Kidney (tissue), 22 donors: ENCODE results near the gene NECAB2. TPM values are rescaled to one million over a fixed set of nuclear protein-coding genes. Genes with fewer than 3 reads are reported as not detected.

ENCODE experiments used
- DNase-seq, 5 donors: peaks; one replicate each; pipeline ENCODE4 v3.0.0-alpha.2; 2013 to 2020
- FAIRE-seq: peaks from 2 replicates; lab custom pipeline; 2012; peaks lifted over from hg19 to GRCh38; lab: Jason Lieb, UNC
- H3K27ac ChIP-seq, 2 donors: one replicate each; pipeline ENCODE4 v1.7.0; 2013; ENCODE audit warnings: low read depth in 2 of 2, low read length in 2 of 2, inconsistent platforms in 1 of 2
- H3K27me3 ChIP-seq: one replicate; pipeline ENCODE4 v1.7.1; 2013; ENCODE audit warnings: low read length, inconsistent platforms; ENCODE audit not compliant: control insufficient read depth, insufficient read depth
- H3K36me3 ChIP-seq, 3 donors: one replicate each; pipeline versions ENCODE4 v1.7.0 to v1.7.1; 2013; ENCODE audit warnings: low read length in 3 of 3, control low read depth in 1 of 3, inconsistent platforms in 1 of 3; ENCODE audit not compliant: insufficient read depth in 3 of 3, control insufficient read depth in 2 of 3
- H3K4me1 ChIP-seq, 3 donors: one replicate each; pipeline versions ENCODE4 v1.7.0 to v1.7.1; 2013; ENCODE audit warnings: low read length in 3 of 3, inconsistent platforms in 1 of 3, low read depth in 1 of 3; ENCODE audit not compliant: control insufficient read depth in 2 of 3, insufficient read depth in 2 of 3
- H3K4me3 ChIP-seq, 3 donors: one replicate each; pipeline versions ENCODE4 v1.7.0 to v1.8.1; 2013; ENCODE audit warnings: low read length in 3 of 3, control low read depth in 1 of 3, inconsistent platforms in 1 of 3
- H3K9ac ChIP-seq, 3 donors: one replicate each; pipeline versions ENCODE4 v1.7.0 to v1.7.1; 2013; ENCODE audit warnings: low read length in 3 of 3, control low read depth in 1 of 3, inconsistent platforms in 1 of 3
- H3K9me3 ChIP-seq, 3 donors: one replicate each; pipeline versions ENCODE4 v1.7.0 to v1.7.1; 2013; ENCODE audit warnings: low read length in 3 of 3, control low read depth in 1 of 3, inconsistent platforms in 1 of 3; ENCODE audit not compliant: control insufficient read depth in 2 of 3, insufficient read depth in 1 of 3
- intact Hi-C: fragments of 100-400 bp; cut with DNase I; formaldehyde crosslinking; loops from one replicate; pipeline ENCODE4 v1.11.1; 2022
- long read RNA-seq, 10 donors: library from polyadenylated mRNA in 1 of 10; unstranded in 1 of 10; transcript quantifications; one replicate each; pipeline ENCODE4 v2.0.0 and lab custom pipeline, GENCODE V29; 2021 to 2026
- polyA plus RNA-seq: library from polyadenylated mRNA; stranded (reverse); fragments of 350-450 nt; fragmentation: Illumina TruSeq; extraction: RNeasy Lipid Tissue Mini Kit (QIAGEN cat#74804); gene quantifications from one replicate; pipeline ENCODE4 v1.2.3, GENCODE V29; 2014; ENCODE audit warnings: low read depth, low replicate concordance; ENCODE audit not compliant: insufficient read depth
- total RNA-seq: library from RNA; stranded (reverse); fragmentation: NEBNext Ultra II Directional; extraction: Animal tissue kit (Norgen Biotek cat#: 25700); gene quantifications from one replicate; pipeline ENCODE4 v1.2.1, GENCODE V29; 2021
- TF ChIP-seq, protein P1 (sequence below): IDR thresholded peaks from 3 replicates; pipeline ENCODE4 v1.5.1; 2012; ENCODE audit warnings: mild to moderate bottlenecking, moderate library complexity, borderline replicate concordance; ENCODE audit not compliant: insufficient read depth; ENCODE audit errors: extremely low read depth
- donor health status: control.
- donor health status: control.
- donor health status: control.
- donor health status: control.
- donor health status: control.
- donor health status: DM: yes; HTN: yes; CAD: no.
- donor health status: Normal renal cell carcinoma (clear cell type).

The NECAB2 gene
- total RNA-seq = 0.82 TPM
- 47.0 TPM for polyA plus RNA-seq
- long read RNA-seq, donor 1 = 0 reads
- long read RNA-seq, donor 2 = 0 reads
- long read RNA-seq, donor 3 = 0 reads
- long read RNA-seq, donor 4 = 0 reads
- long read RNA-seq, donor 5 = 0 reads
- long read RNA-seq, donor 6 = 0 reads
- long read RNA-seq, donor 7 = 0 reads
- long read RNA-seq, donor 8 = 0 reads
- long read RNA-seq, donor 9, partial matches to known transcripts = 0 of 1 reads
- long read RNA-seq, donor 9, other reads (novel, unspliced or antisense) = 0 of 1 reads
- long read RNA-seq, donor 10 = 0 reads

GRCh38 chr16:83967838-83968305 is at the start of gene NECAB2:
Gene NECAB2, plus strand, starts transcription at chr16:83968244. Its CDS starts 405 bp downstream, at chr16:83968649.
- FAIRE-seq (no peak), DNase-seq (peak; percentile 51 to 78 (median 65))
- H3K9me3 ChIP-seq = no peaks in the 10 kb centered on the region
- H3K4me1 ChIP-seq = no peaks in the 10 kb centered on the region
- intact Hi-C loops = loop anchor here (10.0 kb wide), 1 partner anchor 87 kb away; no protein-coding TSS in a partner anchor
- H3K36me3 ChIP-seq = peaks cover 0 to 2% (median 0%) of the 10 kb centered on the region in 3 donors
- TF ChIP-seq, protein P1, sequence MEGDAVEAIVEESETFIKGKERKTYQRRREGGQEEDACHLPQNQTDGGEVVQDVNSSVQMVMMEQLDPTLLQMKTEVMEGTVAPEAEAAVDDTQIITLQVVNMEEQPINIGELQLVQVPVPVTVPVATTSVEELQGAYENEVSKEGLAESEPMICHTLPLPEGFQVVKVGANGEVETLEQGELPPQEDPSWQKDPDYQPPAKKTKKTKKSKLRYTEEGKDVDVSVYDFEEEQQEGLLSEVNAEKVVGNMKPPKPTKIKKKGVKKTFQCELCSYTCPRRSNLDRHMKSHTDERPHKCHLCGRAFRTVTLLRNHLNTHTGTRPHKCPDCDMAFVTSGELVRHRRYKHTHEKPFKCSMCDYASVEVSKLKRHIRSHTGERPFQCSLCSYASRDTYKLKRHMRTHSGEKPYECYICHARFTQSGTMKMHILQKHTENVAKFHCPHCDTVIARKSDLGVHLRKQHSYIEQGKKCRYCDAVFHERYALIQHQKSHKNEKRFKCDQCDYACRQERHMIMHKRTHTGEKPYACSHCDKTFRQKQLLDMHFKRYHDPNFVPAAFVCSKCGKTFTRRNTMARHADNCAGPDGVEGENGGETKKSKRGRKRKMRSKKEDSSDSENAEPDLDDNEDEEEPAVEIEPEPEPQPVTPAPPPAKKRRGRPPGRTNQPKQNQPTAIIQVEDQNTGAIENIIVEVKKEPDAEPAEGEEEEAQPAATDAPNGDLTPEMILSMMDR = peak; percentile 46
- no peak within 1 kb of the TSS for H3K27ac ChIP-seq
- H3K9ac ChIP-seq = no peak within 1 kb of the TSS
- no peak within 1 kb of the TSS for H3K4me3 ChIP-seq
- H3K27me3 ChIP-seq = no peaks in the 10 kb centered on the region

GRCh38 chr16:83920894-83921491 is 47.1 kb upstream of the NECAB2 start:
- peaks cover 0 to 1% (median 0%) of the 10 kb centered on the region in 3 donors for H3K9me3 ChIP-seq
- no peak for FAIRE-seq
- peaks cover 19 to 30% (median 29%) of the 10 kb centered on the region in 3 donors for H3K36me3 ChIP-seq
- no peak overlapping the region for H3K4me3 ChIP-seq
- TF ChIP-seq, protein P1 = no peak
- no peak overlapping the region for H3K27ac ChIP-seq
- no peaks in the 10 kb centered on the region for H3K27me3 ChIP-seq
- H3K9ac ChIP-seq = no peak overlapping the region
- no peak for DNase-seq
- intact Hi-C loops = no loop called here
- no peaks in the 10 kb centered on the region for H3K4me1 ChIP-seq

GRCh38 chr16:83923581-83924365 is 44.3 kb upstream of the NECAB2 start:
- H3K4me3 ChIP-seq = no peak overlapping the region

More at GRCh38 chr16:83923581-83924365, 44.3 kb upstream of the NECAB2 start:
- intact Hi-C loops = no loop called here
- H3K27ac ChIP-seq = no peak overlapping the region
- H3K27me3 ChIP-seq = no peaks in the 10 kb centered on the region
- DNase-seq (no peak), FAIRE-seq (no peak)
- no peak overlapping the region for H3K9ac ChIP-seq
- H3K9me3 ChIP-seq = no peaks in the 10 kb centered on the region
- peaks cover 11 to 17% (median 12%) of the 10 kb centered on the region in 3 donors for H3K36me3 ChIP-seq
- TF ChIP-seq, protein P1 = no peak
- peaks cover 0 to 2% (median 0%) of the 10 kb centered on the region in 3 donors for H3K4me1 ChIP-seq
